ENCODE data around the gene CCDC92.
A peak's percentile ranks its signal among the peaks of the same experiment; 100 is the strongest.

Gene CCDC92

DNA sequence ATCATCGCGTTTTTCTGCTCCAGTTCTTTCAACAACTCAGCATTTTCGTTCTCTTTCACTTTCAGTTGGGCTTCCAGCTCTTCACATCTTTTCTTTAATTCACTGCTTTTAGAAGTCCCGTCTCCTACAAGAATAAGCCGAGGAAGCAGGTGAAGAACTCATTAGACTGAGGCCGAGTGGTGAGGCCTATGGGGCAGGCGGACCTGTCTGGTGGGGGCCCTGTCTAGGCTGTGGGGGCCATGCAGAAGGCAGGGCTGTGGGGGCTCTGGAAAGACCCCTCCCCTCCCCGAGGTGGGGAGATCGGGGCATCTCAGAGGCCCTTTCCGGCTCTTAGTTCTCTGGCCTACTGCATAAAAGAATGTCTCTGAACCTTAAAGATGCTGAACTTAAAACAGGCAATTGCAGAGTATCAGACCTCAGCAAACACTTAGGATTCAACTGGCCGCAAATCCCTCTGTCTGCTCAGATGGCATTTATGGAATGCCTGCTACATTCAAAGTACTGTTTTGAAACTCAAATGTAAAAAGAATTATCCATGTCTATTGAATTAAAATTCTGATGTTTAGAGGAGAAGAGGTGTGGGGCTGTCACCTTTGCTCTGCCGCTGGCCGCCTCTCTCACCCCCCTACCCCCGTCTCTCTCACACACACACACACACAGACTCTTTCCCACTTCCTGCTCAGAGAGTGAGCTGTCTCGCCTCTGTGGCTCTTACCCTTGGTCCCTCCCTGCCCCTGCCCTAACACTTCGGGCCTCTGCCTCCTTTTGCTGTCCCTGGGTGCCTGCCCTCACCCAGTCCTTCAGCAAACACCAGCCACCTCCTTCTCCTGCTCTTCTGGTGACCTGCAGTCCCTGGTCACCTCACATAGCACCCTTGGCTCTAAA, 34.7 kb downstream of the CCDC92 start:
- DNase-seq (ENCODE audit: extremely low read depth in 1 of 2, low read depth in 1 of 2): peak; percentile 11 to 40

DNA sequence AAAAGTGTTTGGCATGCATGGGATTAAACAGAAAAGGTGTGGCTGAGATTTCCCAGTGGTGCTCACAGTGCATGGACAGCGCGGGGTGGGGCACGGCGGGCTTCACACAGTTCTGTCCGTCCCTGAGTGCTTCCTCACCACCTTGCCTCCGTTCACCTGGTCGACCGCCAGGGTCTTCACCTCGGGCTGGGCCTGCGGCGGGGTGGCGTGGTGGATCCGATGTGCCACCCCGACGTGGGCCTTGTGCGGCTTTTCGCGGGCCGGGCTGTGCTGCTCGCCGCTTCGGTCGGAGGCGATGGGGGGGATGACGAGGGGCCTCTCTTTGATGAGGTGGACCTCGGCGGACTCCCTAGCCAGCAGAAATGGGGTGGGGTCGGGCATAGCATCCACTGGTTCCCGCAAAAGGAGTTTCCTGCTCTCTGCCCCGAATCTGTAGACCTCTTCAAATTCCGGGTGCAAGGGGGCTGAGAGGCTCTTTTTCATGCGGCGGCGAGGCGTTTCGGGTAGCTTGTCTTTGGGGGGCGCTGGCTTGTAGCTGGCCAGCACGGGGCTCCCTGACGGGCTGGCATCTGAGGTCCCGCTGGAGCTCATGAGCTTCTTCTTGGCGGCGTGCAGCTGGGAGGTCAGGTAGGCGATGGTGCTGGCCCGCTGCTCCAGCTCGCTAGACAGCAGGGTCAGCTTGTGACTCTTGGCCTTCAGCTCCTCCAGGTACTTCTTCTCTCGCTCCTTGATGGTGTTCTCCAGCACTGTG, 35.5 kb downstream of the CCDC92 start:
- no peak for DNase-seq (ENCODE audit: extremely low read depth in 1 of 2, low read depth in 1 of 2)

DNA sequence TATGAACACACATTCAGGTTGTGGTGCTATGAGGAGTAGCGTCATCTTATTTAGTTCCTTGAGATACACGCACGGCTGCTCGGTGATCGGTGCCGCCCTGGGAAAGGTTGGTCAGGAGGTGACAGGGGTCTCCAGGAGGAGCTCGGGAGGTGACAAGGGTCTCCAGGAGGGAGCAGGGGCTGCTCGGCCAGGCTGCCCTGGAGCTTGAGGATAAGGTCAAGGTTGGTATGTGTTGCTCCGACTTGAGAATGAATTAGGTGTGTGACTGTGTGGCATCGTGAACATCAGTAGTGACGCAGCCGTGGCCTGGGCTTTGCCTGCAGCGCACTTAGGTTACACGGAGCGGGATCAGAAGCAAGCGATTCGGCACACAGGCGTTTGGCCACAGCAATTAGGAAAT, 36.2 kb downstream of the CCDC92 start:
- DNase-seq (ENCODE audit: extremely low read depth in 1 of 2, low read depth in 1 of 2): no peak

DNA sequence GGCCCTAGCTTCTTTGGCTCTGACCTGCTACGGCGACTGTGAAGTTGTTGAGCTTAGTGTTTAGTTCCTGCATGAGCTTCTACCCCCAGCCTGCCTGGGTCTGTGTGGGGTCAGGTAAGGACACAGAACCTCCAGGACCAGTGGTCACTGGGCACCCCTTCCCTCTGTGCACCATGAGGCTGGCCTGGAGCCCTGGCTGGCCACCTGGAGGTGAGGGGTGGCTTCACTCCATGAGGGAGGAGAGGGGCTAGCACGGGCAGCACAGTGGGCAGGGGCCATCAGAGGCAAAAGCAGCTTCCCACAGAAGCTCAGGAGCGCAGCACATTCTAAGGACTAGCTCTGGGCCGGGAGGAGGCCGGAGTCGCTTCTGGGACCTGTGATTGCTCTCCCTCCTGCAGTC, 36.7 kb downstream of the CCDC92 start:
- DNase-seq (ENCODE audit: extremely low read depth in 1 of 2, low read depth in 1 of 2): no peak

DNA sequence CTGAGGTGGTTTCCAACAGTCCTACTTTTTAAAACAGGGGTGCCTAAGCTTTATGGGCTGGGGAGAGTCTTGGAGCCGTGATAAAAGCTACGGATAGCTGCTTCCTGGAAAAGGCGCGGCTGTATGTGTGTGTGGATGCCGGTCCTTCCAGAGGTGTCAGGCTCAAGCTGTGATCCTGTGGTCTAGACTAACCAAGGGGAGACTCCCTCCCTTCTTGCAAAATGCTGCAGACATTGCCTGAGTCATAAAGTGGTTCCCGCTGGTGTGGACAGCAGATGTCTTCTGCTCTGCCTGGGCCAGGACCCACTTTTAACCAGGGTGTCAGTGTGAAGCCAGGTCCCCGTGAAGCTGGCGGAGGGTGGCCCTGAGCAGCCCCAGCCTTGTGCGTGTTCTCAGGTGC, 37.8 kb downstream of the CCDC92 start:
- DNase-seq (ENCODE audit: extremely low read depth in 1 of 2, low read depth in 1 of 2): no peak

DNA sequence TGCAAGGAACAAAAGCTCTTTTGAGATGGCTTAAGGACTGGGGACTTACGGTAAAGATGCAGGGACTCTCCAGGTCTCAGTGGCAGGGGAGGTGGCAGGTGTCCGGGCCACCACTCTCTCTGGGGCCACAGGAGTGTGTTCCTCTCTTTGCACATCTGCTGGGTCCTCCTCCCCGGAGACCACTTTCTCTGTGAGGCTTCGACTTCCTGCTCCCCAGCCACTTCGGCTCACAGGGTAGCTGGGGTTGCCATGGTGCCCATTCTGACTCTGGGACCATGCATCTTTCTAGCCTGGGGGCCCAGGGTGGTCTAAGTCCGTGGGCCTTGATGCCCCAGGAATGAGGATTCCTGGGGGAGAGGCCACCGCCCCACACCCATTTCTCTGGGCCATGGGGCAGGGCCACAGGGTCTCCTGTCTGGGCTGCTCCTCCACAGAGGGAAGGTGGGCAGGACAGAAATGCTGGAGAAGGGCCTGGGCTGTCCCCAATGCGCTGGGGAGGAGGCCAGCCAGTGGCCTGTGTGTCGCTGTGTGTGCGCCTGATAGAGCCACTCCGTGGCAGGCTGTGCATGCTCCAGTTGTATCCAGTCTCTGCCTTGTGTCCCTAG, 38.5 kb downstream of the CCDC92 start:
- no peak for DNase-seq (ENCODE audit: extremely low read depth in 1 of 2, low read depth in 1 of 2)

DNA sequence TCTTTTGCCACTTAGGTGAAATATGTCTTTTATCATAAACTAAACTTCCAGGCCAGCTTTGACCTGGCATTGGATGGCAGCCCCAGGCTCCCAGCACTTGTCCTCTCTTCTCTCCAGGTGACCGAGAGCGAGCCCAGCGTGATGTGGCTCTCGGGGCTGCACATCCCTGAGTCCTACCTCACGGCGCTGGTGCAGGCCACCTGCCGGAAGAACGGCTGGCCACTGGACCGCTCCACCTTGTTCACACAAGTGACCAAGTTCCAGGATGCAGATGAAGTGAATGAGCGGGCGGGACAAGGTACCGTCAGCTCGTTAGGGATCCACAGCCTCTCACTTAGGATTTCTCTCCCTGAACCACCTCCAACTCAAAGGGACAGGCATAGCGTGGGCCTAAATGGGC, 39.4 kb downstream of the CCDC92 start:
- DNase-seq (ENCODE audit: extremely low read depth in 1 of 2, low read depth in 1 of 2): no peak

DNA sequence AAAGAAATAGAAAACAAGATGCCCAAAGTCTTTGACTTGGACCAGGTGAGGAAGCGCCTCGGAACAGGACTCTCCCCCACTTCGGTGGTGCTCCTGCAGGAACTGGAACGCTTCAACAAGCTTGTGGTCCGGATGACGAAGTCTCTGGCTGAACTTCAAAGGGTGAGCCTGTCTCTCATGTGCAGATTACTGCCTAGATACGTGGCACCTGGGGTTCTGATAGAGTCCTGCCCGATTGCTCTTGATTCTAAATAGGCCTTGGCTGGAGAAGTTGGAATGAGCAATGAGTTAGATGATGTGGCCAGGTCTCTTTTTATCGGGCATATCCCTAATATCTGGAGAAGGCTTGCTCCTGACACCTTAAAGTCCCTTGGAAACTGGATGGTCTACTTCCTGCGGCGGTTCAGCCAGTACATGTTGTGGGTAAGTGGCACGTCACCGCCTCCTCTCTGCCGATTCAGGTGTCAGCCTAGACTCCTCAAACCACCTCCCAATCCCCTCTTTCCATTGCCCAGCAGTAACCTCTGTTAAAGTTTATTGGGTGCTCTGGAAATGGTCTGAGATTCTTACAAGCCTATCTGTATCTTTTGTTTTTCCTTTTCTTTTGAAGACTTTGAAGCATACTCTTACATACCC, 40.8 kb downstream of the CCDC92 start:
- peak in 1 of 2 donors; percentile 28 for DNase-seq (ENCODE audit: extremely low read depth in 1 of 2, low read depth in 1 of 2)

DNA sequence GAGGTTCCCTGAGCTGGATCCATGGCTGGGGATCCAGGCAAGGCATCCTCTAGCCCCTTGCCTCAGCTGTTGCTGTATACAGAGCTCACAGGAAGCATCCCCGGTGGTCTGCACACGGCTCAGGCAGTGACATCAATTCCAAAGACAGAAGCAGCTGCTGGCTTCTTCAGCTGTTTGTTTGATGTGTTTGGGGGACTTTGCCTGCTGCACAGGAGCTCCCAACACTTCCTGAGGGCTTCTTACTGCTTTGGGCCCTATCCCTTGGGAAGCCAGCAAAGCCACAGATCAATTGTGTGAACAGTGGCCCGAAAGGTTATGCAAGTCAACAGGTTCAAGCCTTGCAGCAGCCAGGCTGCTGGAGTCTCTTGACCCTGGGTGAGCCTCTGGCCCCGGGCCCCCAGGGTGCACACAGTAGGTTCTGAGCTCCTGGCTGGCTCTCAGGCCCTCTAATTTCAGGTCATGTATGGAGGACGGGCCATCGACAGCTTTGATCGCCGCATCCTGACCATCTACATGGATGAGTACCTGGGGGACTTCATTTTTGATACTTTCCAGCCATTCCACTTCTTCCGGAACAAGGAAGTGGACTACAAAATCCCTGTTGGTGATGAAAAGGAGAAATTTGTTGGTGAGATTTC, 42.6 kb downstream of the CCDC92 start:
- no peak for DNase-seq (ENCODE audit: extremely low read depth in 1 of 2, low read depth in 1 of 2)

DNA sequence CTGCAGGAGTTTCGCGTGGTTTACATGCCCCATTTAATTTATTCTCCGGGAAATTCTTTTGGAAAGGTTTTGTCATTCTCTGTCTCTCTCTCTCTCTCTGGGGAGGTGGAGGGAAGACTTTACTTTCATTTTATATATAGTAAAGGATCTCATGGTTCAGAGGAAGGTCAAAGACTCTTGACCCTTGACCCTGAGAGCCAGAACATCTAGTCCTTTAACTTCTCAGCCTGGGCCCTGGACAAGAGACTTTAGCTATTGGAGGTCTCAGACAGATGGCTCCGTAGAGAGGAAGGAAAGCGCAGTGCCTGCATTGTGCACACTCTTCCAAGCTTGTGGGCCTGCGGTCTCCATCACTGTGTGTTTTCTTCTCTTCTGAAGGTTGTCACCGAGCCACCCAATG, 43.7 kb downstream of the CCDC92 start:
- no peak for DNase-seq (ENCODE audit: extremely low read depth in 1 of 2, low read depth in 1 of 2)

DNA sequence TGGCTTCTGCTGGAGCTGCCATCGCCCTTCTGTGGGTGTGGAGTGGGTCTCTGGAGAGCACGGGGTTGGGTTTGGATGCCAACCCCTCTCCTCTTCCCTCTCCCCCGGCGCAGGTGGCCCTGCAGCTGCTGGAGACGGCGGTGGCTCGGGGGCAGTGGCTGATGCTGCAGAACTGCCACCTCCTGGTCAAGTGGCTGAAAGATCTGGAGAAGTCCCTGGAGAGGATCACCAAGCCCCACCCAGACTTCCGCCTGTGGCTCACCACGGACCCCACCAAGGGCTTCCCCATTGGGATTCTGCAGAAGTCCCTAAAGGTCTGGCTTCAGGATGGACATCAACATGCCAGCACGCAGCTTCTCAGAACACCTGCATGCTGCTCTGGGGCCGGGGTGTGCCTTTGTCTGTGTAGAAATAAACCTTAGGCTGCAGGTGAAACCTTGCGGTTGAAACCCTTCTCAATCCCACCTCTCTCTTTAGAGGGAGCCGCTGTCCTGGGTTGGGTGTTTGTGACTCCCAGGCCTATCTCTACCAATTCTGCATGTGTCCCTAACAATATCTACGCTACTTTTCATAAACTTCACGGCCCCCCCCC, 44.3 kb downstream of the CCDC92 start:
- DNase-seq (ENCODE audit: extremely low read depth in 1 of 2, low read depth in 1 of 2): no peak

DNA sequence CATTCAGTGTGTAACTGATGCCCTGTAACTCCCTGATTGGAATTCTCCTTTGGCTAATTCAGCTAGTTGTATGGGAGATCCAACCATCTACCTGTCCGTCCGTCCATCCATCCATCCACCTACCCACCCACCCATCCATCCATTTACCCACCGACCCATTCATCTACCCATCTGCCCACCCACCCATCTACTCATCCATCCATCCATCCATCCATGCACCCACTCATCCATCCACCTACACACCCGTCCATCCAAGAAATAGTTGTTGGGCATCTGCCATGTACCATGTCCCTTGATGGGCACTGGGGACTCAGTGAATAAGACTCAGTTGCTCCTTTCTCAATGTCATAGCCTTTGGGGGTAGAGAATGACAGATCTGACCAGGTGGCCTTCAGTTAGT, 48.1 kb downstream of the CCDC92 start:
- DNase-seq (ENCODE audit: extremely low read depth in 1 of 2, low read depth in 1 of 2): no peak

DNA sequence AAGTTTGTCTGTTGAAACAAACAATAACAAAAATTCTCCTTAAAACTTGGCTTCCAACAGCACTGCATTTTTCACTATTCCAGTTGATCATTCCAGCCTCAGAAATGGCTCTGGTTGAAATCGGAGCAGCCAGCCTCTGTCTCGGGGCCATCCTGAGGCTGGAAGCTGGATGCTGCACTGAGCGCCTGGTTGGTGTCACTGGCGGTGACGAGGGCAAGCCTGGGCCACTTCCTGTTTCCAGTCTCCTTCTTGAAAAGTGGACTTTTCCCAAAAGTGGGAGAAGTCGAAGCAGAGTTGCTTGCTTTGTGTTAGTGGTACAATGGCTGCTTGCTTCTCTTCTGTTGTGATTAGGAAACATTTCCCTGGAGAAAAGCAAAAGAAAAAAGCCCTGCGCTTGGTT, 48.7 kb downstream of the CCDC92 start:
- DNase-seq (ENCODE audit: extremely low read depth in 1 of 2, low read depth in 1 of 2): no peak

DNA sequence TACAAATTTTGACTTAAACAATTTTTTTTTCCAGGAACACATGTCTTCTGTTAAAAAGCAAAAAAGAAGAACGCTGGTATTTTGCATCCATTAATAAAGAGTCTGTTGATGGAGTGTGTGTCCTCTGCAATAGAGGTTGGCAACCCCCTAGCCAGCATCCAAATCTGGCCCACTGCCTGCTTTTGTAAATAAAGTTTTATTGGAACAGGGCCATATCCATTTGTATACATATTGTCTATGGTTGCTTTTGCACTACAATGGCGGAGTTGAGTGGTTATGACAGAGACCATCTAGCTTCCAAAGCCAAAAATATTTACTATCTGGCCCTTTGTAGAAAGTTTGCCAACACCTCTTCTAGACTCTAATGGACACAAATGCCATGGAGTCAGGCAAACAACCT, 49.6 kb downstream of the CCDC92 start:
- no peak for DNase-seq (ENCODE audit: extremely low read depth in 1 of 2, low read depth in 1 of 2)

DNA sequence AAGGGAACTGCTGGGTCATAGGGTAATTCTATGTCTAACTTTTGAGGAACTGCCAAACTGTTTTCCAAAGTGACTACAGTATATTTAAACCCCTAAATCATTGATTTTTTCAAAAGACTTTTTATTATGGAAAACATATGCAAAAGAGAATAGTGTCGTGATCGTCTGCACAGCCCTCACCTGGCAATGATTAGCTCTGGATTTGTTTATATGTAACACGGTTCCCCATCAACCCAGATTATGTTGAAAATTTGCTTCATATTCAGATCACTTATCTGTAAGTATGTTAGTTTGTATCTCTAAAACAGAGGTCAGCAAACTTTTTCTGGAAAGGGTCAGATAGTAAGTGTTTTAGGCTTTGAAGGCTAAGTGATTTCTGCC, 52.7 kb downstream of the CCDC92 start:
- no peak for DNase-seq (ENCODE audit: extremely low read depth in 1 of 2, low read depth in 1 of 2)

DNA sequence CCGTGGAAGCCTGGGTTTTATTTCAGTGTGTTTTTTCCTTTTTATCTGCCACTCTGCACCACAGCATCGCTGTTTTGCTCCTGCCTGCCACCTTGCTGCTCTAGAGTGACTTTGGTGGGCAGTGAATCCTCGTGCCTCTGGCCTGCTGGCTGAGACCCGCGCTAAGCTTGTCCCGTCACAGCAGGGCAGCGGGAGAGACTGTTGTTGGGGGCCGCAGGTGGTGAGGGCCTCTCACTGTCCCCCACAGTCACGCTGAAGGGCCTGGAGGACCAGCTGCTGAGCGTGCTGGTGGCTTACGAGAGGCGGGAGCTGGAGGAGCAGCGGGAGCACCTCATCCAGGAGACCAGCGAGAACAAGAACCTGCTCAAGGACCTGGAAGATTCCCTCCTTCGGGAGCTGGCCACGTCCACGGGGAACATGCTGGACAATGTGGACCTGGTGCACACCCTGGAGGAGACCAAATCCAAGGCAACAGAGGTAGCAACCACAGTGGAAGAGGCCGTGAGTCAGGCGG, 55.2 kb downstream of the CCDC92 start:
- DNase-seq (ENCODE audit: extremely low read depth in 1 of 2, low read depth in 1 of 2): no peak

DNA sequence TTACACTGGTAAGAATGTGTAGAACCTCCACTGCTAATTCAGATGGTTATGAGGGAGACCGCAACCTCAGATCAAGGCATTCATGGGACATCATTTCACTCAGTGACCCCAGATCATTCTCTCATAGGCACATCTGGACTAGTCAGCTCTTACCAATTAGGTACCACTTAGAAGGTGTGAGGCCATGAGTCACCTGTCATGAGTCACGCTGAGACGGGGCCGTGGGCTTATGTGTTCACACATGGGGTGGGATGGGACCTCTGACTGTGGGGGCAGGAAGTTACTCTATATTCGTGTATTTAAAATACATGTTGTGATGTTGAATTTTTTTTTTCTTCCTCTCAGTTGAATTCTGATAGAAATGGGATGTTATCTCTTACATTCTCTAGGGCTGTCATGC, 55.9 kb downstream of the CCDC92 start:
- DNase-seq (ENCODE audit: extremely low read depth in 1 of 2, low read depth in 1 of 2): peak; percentile 53 to 81

DNA sequence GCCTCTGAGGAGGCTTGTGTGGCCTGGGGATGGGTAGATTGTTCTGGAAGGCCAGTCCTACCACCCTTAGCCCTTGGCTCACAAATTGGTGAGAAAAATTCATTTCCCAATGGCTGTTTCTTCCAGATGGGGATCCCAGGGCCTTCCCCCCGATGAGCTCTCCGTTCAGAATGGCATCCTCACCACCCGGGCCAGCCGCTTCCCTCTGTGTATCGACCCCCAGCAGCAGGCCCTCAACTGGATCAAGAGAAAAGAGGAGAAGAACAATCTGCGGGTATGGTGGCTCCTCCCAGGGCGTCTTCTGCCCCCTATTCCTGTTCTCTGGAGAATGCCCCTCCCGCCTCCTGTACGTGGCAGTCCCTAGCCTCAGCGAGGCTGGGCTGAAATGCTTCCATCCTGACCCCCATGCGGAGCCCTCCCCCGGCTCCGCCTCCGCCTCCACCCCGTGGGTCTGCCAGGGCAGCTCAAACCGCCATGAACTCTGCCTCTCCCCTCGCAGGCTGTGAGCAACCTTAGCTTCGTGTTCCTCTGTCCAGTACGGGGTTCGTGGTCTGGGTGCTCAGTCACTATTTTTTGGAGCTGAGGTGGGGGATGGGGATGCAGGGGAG, 57.8 kb downstream of the CCDC92 start:
- DNase-seq (ENCODE audit: extremely low read depth in 1 of 2, low read depth in 1 of 2): no peak

DNA sequence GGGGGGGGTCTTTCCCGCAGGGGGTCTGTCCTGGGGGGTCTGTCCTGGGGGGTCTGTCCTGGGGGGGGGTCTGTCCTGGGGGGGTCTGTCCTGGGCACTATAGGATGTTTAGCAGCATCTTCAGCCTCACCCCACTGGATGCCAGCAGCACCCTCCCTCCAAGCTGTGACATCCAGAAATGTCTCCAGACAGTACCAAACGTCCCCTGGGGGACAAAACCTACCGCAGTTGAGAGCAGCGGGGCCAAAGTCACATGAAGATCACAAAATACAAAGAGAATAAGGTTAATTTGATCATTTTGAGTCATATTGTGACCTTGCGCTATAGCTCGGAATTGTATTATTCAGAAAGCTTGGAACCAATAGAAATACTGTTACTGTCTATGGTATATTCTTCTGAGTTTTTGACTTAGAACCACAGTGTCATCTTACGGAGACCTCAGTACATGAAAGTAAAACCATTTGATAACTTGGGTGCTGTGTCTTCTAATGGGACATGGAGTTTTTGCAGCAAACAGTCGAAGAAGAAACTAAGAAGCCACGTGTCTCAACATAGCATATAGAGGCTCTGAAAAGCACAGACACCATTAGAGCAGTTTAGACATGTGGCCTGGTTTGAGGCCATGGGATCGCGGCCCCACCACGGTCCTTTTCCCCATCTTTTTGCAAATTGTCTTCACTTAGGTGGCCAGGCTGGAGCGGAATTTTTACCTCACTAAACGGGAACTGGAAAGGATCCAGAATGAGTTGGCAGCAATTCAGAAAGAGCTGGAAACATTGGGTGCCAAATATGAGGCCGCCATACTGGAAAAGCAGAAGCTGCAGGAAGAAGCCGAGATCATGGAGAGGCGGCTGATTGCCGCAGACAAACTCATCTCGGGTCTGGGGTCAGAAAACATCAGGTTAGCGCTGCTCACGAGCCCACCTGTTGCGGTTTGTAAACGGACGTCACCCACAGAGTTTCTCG, 59.9 kb downstream of the CCDC92 start:
- DNase-seq (ENCODE audit: extremely low read depth in 1 of 2, low read depth in 1 of 2): no peak
